Stimulated activated naive B cell treated with anti-CD40 and anti-IgM and Interleukin-4, amounts not matched to agents 10 μg/mL and 1 μg/mL and 100 μg/mL, for 72 hours (primary cell): Measurements from ENCODE around the gene VWDE.

ENCODE experiments used
- ATAC-seq, 2 donors: fragments of 150-1000 bp; cut with Tn5 transposase; replicated peaks; 2 replicates each; pipeline ENCODE4 v1.10.0; 2021; ENCODE audit warnings: moderate library complexity in 1 of 2
- DNase-seq: peaks from one replicate; pipeline ENCODE4 v3.0.0; 2021
- H3K27ac Mint-ChIP-seq: one replicate; pipeline ENCODE4 v1.8.0; 2022; ENCODE audit warnings: mild to moderate bottlenecking, mixed read lengths
- H3K27me3 Mint-ChIP-seq, 2 donors: one replicate each; pipeline ENCODE4 v1.8.0; 2022; ENCODE audit warnings: mixed read lengths in 2 of 2
- H3K36me3 Mint-ChIP-seq, 2 donors: one replicate each; pipeline ENCODE4 v1.8.0; 2022; ENCODE audit warnings: mixed read lengths in 2 of 2, mild to moderate bottlenecking in 1 of 2
- H3K4me1 Mint-ChIP-seq, 2 donors: one replicate each; pipeline ENCODE4 v1.8.0; 2022; ENCODE audit warnings: mixed read lengths in 2 of 2, mild to moderate bottlenecking in 1 of 2
- H3K4me3 Mint-ChIP-seq, 2 donors: one replicate each; pipeline ENCODE4 v1.8.0; 2022; ENCODE audit warnings: mild to moderate bottlenecking in 2 of 2, mixed read lengths in 2 of 2, moderate library complexity in 1 of 2
- H3K9me3 Mint-ChIP-seq, 2 donors: one replicate each; pipeline ENCODE4 v1.8.0; 2022; ENCODE audit warnings: mixed read lengths in 2 of 2, mild to moderate bottlenecking in 1 of 2

The VWDE gene

DNA sequence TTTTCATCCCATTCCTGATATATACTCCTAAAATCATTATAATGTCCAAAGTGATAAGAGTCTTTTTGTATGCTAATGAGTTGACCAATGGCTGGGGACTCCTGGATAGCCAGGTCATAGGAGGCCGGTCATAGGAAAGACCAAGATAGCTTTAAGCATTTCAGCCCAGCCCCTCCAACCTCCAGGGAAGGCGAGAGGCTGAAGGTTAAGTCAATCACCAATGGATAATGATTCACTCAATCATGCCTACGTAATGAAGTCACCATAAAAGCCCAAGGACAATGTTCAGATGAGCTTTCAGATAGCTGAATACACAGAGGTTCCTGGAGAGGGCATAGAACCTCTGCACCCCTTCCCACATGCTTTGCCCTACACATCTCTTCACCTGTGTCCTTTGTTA lies 75.7 kb downstream of the VWDE start:
- peaks cover 0 to 2% of the 10 kb centered on the region in 2 donors for H3K4me1 Mint-ChIP-seq
- no peak overlapping the region for H3K4me3 Mint-ChIP-seq
- ATAC-seq (no peak), DNase-seq (no peak)
- no peak overlapping the region for H3K27ac Mint-ChIP-seq
- H3K36me3 Mint-ChIP-seq: no peaks in the 10 kb centered on the region
- H3K9me3 Mint-ChIP-seq: no peaks in the 10 kb centered on the region
- H3K27me3 Mint-ChIP-seq: peaks cover 0 to 7% of the 10 kb centered on the region in 2 donors

DNA sequence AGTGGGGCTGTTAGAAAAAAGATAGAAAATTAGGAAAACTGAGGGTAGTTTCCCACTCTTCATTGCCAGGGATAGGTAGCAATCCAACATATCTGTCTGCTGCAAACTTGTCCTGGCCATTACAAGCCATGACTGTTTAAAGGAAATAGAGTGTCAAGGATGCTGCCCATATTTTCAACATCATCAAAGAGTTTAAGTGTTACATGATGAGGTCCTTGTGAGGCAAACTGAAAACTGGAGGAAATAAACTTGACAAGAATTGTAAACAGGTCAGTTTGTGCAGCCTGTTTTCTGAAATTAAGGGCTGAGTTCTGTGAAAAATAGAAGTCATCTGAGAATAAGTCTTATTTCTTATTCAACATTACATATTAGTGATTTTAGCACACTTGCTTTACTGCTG lies 78.0 kb downstream of the VWDE start:
- DNase-seq (no peak), ATAC-seq (no peak)
- Mint-ChIP-seq H3K27me3 (peaks cover 0 to 7% of the 10 kb centered on the region in 2 donors), H3K36me3 (no peaks in the 10 kb centered on the region), H3K27ac (no peak overlapping the region), H3K4me1 (peaks cover 0 to 2% of the 10 kb centered on the region in 2 donors), H3K9me3 (no peaks in the 10 kb centered on the region), H3K4me3 (no peak overlapping the region)

DNA sequence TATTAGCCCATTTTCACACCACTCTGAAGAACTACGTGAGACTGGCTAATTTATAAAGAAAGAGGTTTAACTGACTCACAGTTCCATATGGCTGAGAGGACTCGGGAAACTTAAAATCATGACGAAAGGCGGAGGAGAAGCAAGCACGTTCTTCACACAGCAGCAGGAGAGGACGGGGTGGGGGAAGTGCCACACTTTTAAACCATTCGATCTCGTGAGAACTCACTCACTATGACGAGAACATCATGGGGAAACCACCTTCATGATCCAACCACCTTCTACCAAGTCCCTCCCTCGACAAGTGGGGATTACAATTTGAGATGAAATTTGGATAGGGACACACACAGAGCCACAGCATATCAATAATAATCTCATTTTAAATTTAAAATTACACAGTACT lies 80.2 kb downstream of the VWDE start:
- H3K9me3 Mint-ChIP-seq: no peaks in the 10 kb centered on the region
- no peak overlapping the region for H3K4me3 Mint-ChIP-seq
- DNase-seq: no peak
- H3K36me3 Mint-ChIP-seq: no peaks in the 10 kb centered on the region
- no peak overlapping the region for H3K27ac Mint-ChIP-seq
- H3K4me1 Mint-ChIP-seq: peaks cover 0 to 2% of the 10 kb centered on the region in 2 donors
- H3K27me3 Mint-ChIP-seq: peaks cover 0 to 7% of the 10 kb centered on the region in 2 donors
- ATAC-seq: no peak

DNA sequence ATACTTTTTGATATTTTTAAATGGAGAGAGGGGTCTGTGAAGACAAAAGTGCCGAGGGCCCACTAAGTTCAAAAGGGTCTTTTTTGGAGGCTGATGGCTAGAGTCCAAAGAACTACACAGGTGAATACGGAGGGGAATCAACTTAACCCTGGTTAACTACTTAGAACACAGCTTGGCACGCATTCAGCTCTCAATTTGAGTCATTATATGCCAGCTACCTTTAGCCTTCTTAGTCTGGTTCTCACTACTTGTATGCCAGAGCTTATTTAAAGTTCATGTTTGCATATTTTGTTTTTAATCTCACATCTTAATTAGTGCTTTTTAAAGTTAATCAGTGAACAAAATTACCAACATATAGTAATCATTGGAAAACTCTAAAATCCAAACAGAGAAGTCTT lies 80.8 kb downstream of the VWDE start:
- Mint-ChIP-seq H3K36me3 (no peaks in the 10 kb centered on the region), H3K27ac (no peak overlapping the region), H3K27me3 (peaks cover 0 to 7% of the 10 kb centered on the region in 2 donors), H3K4me3 (no peak overlapping the region), H3K9me3 (no peaks in the 10 kb centered on the region), H3K4me1 (peaks cover 0 to 2% of the 10 kb centered on the region in 2 donors)
- DNase-seq: no peak
- peak; percentile 42 to 61 for ATAC-seq

DNA sequence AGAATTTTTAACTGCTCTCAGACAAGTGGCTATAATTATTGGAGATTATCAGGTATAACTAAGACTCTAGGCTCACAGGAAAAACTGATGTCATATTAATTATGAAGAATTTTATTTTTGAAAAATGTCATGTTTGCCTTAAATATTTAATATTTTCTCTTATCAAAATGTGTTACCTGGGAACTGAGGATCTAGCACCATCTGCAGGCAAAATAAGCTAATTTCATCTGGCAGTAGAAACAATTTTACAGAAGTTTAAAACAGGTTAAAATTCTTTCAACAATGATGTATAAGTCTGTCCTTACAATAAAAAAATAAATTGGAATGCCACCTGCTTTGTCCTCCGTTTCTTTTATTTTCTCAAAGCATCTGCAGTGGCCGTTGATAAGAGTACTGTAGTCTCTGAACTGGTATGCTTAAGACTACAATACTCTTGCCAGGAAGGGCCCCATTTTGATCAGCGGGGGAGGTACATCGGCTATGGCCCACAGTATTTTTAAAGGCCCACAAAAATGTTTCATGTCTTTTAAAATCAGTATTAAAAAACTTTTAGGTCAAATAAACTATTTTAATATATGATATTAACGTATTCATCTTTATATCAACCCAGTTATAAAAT lies 81.3 kb downstream of the VWDE start:
- ATAC-seq (no peak), DNase-seq (no peak)
- H3K27me3 Mint-ChIP-seq: peaks cover 0 to 7% of the 10 kb centered on the region in 2 donors
- no peaks in the 10 kb centered on the region for H3K9me3 Mint-ChIP-seq
- H3K4me1 Mint-ChIP-seq: peaks cover 0 to 2% of the 10 kb centered on the region in 2 donors
- no peaks in the 10 kb centered on the region for H3K36me3 Mint-ChIP-seq
- H3K27ac Mint-ChIP-seq: no peak overlapping the region
- no peak overlapping the region for H3K4me3 Mint-ChIP-seq

DNA sequence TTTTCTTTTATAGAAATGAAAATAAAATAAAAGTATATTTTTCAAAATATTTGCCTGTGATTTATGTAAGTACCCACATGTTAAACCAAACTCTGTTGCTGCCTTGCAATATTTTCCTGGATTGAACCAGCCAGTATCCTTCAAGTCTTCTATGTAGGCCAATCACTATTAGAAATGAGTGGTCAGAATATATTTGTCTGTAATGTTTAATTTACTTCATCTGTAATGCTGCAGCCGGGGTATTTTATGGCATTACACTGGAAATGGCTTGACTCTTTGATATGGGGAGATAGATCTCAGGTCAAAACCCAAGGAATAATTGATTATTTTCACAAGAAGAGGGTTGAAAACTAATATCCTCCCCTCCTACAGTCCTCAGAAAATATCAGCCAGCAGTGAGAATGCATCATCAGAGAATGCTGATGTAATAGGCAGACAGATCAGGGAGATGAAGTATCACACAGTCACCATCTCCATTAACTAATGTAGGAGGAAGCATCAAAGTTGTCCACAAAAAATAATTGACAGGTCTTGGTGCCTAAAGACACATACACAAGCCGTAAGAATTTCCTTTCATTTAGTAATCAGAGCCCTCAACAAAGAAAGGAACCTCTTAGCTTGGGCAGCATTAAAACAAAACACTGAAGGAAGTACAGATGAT lies 82.5 kb downstream of the VWDE start:
- H3K4me1 Mint-ChIP-seq: peaks cover 0 to 2% of the 10 kb centered on the region in 2 donors
- ATAC-seq (no peak), DNase-seq (no peak)
- H3K27ac Mint-ChIP-seq: no peak overlapping the region
- no peak overlapping the region for H3K4me3 Mint-ChIP-seq
- H3K27me3 Mint-ChIP-seq: peaks cover 0 to 7% of the 10 kb centered on the region in 2 donors
- H3K9me3 Mint-ChIP-seq: no peaks in the 10 kb centered on the region
- H3K36me3 Mint-ChIP-seq: no peaks in the 10 kb centered on the region

DNA sequence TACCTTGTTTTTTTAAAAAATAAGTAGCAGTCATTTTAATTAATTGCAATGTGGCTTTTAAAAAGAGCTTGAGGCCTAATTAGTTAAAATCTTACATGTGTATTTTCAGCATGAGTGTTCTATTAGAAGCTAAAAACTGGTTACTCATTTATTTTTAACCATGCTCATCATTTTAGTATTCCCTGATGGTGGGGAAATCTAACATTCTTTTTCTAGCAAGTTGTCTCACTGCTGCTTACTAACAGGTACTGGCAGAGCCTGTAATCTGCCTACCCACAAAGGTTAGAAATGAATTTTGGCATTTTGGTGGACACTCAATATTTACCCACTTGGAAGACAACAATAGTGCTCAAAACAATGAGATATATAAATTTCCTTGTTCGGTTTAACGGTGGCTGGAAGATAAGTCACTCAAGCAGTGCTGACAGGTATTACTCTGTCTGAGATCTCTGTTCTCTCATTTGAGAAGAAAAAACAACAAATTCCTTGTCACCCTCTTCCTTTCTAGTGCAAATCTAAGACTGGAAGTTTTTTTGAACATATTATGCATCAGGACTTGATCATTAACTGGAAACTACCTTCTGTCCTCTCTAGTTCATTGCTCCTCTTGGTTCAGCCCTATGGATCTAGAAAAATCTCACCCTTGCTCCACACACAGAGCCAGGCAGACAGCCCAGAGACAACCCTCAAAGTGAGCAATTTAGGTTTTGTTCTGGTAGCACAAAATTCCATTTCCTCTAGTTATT lies 83.3 kb downstream of the VWDE start:
- Mint-ChIP-seq H3K36me3 (no peaks in the 10 kb centered on the region), H3K9me3 (no peaks in the 10 kb centered on the region), H3K4me3 (no peak overlapping the region), H3K27me3 (peaks cover 0 to 7% of the 10 kb centered on the region in 2 donors), H3K4me1 (peaks cover 0 to 2% of the 10 kb centered on the region in 2 donors), H3K27ac (no peak overlapping the region)
- no peak for DNase-seq
- peak; percentile 25 to 39 for ATAC-seq

DNA sequence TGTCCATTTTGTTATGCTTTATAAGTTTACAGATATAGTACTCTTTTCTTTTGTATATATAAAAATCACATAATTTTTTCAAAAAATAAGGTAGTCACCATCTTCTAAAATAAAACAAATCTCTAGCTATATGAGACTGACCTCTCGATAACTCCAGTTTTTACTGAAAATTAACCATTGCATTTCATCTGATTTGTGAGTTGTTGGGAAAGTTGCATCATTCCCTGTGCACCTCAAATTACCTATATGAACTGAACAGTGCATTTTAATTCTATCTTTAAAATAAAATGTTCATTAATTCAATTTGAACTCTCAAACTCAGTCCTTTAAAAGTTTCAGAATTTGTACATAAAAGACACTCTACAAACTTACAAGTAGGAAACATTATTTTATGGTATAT lies 86.0 kb downstream of the VWDE start:
- H3K27ac Mint-ChIP-seq: no peak overlapping the region
- no peaks in the 10 kb centered on the region for H3K9me3 Mint-ChIP-seq
- no peaks in the 10 kb centered on the region for H3K36me3 Mint-ChIP-seq
- ATAC-seq (no peak), DNase-seq (no peak)
- H3K27me3 Mint-ChIP-seq: no peaks in the 10 kb centered on the region
- no peak overlapping the region for H3K4me3 Mint-ChIP-seq
- peaks cover 1 to 10% of the 10 kb centered on the region in 2 donors for H3K4me1 Mint-ChIP-seq

DNA sequence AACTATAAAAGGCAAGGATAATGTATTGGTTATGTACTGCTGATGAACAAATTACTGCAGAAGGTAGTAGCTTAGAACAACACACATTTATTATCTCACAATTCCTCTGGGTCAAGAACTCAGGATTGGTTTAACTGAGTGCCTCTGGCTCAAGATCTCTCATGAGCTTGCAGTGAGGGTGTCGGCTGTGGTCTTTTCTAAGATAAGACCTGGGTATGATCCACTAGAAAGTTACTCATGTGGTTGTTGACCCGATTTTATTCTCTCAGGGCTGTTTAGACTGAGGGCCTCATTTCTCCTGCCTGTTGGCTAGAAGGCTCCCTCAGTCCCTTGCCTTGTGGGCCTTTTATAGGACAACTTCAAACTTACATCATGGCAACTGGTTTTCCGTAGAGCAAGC lies 86.7 kb downstream of the VWDE start:
- no peaks in the 10 kb centered on the region for H3K9me3 Mint-ChIP-seq
- no peak for ATAC-seq
- no peak overlapping the region for H3K27ac Mint-ChIP-seq
- peaks cover 5% of the 10 kb centered on the region in 2 donors for H3K27me3 Mint-ChIP-seq
- H3K4me1 Mint-ChIP-seq: peaks cover 1 to 10% of the 10 kb centered on the region in 2 donors
- no peak overlapping the region for H3K4me3 Mint-ChIP-seq
- DNase-seq: no peak
- no peaks in the 10 kb centered on the region for H3K36me3 Mint-ChIP-seq

DNA sequence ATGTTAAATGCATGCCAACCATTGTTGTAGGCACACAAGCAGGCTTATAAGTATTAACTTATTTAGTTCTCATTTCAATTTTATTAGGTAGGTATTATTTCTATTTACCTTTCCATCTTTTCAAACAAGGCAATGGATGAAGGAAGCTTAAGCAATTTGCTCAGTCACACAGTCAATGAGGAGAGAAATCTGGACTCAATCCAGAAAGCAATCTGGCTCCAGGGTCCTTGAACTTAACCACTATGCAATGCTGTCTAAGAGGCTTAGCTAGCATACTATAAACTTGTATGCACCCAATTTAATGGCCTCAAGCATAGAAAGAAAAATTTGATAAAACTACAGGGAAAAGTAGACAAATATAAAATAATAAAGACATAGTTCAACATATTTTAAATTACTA lies 88.6 kb downstream of the VWDE start:
- no peaks in the 10 kb centered on the region for H3K9me3 Mint-ChIP-seq
- H3K4me3 Mint-ChIP-seq: no peak overlapping the region
- H3K36me3 Mint-ChIP-seq: no peaks in the 10 kb centered on the region
- no peak overlapping the region for H3K27ac Mint-ChIP-seq
- peaks cover 1 to 10% of the 10 kb centered on the region in 2 donors for H3K4me1 Mint-ChIP-seq
- no peak for ATAC-seq
- DNase-seq: no peak
- peaks cover 9% of the 10 kb centered on the region in 2 donors for H3K27me3 Mint-ChIP-seq

DNA sequence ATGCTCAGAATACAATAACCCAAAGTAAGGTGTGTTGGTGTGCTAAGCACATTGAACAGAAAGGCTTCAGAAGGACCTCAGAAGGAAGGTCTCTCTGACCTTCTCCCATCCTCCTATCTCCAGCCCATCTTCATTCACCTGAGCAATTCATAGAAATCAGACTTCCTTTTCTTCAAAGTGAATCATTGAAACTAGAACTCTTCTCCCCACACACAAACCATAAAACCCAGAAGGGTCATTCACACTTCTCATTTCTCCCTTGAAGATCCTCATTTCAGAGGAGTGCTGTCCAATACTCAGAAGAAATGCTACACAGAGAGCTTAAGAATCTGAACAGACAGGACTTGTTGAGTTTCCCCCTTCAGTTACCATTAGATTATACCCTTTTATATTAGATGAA lies 89.5 kb downstream of the VWDE start:
- Mint-ChIP-seq H3K9me3 (no peaks in the 10 kb centered on the region), H3K27ac (no peak overlapping the region), H3K36me3 (no peaks in the 10 kb centered on the region), H3K27me3 (peaks cover 9 to 13% of the 10 kb centered on the region in 2 donors), H3K4me1 (peaks cover 1 to 10% of the 10 kb centered on the region in 2 donors), H3K4me3 (no peak overlapping the region)
- ATAC-seq: peak; percentile 97 to 99
- no peak for DNase-seq

DNA sequence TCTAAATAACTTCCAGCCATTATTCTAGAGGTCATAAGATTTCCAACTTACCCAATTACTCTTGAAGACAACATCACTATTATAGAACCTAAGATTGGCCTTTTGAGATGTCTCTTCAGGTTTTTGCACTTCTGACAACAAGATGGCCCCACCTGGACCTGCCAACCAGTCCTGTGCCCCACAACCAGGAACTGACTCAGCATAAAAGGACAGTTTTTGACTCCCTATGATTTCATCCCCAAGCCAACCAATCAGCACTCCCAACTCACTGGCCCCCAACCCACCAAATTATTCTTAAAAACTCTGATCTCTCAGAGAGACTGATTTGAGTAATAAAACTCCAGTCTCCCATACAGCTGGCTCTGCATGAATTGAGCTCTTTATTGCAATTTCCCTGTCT lies 98.2 kb downstream of the VWDE start:
- ATAC-seq: no peak

DNA sequence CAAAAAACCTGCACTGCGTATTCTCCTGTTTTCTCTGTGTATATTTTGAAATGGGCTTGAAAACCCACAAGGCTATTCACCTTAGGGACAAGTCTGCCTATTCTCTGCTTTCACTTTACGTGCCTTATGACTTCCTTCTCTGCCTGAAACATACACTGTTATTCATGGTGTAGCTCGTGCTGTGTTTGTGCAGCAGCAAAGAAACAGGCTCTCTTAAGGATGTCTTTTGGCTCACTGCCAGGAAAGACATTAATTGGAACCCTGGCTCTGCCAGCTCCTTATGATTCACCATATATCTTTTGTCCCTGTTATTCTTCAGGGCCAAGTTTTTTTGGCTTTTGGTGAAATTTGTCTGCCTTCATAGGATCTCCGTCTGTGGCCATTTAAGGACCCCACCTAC lies 100.2 kb downstream of the VWDE start:
- no peaks in the 10 kb centered on the region for H3K36me3 Mint-ChIP-seq
- H3K27me3 Mint-ChIP-seq: peaks cover 5% of the 10 kb centered on the region in 2 donors
- peaks cover 0 to 3% of the 10 kb centered on the region in 2 donors for H3K4me1 Mint-ChIP-seq
- no peak overlapping the region for H3K27ac Mint-ChIP-seq
- no peak overlapping the region for H3K4me3 Mint-ChIP-seq
- no peak for ATAC-seq
- DNase-seq: no peak
- peaks cover 2 to 7% of the 10 kb centered on the region in 2 donors for H3K9me3 Mint-ChIP-seq

More for the DNA sequence above, 98.2 kb downstream of the VWDE start:
- Mint-ChIP-seq H3K27me3 (peaks cover 7 to 13% of the 10 kb centered on the region in 2 donors), H3K4me3 (no peak overlapping the region), H3K9me3 (peaks cover 2 to 7% of the 10 kb centered on the region in 2 donors), H3K4me1 (peaks cover 0 to 3% of the 10 kb centered on the region in 2 donors), H3K27ac (no peak overlapping the region), H3K36me3 (no peaks in the 10 kb centered on the region)
- no peak for DNase-seq

DNA sequence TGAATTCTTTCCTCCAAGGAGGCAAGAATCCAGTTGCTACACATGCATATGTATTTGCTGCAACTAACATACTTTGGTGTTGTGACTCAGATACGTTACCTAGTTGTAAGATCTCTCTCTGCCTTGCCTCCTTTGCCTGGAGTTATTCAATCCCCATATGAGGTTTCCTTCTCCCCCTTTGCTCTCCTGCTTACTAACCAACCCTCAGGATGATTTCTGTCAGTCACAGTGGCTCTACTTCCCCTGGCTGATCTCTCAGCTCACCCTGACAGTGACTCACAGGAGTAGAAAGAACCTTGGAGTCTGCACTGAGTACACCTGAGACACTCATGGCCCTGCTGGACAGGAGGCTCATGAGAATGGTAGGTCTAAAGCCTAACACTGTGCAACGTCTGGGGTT lies 100.6 kb downstream of the VWDE start:
- Mint-ChIP-seq H3K4me1 (peaks cover 0 to 3% of the 10 kb centered on the region in 2 donors), H3K27me3 (peaks cover 5% of the 10 kb centered on the region in 2 donors), H3K9me3 (peaks cover 2 to 7% of the 10 kb centered on the region in 2 donors), H3K4me3 (no peak overlapping the region), H3K36me3 (no peaks in the 10 kb centered on the region), H3K27ac (no peak overlapping the region)
- ATAC-seq (no peak), DNase-seq (no peak)

DNA sequence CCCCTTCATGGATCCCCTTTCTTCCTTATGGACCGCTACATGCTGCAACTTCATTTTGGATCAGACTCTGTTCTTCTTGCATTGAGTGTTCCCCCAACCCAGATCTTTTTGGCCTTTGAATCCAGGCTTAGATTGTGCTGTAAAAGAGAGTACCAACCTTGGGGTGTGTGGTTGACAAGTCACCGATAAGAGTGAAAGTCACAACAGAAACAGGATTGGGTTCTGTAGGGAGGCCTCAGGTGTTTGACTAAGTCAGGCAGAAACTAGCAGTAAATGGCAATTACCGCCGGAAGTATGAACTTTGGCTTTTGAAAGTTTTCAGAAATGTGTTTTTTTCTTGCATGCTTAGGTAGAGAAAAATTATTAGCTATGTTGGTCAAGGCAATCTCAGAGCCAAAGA lies 103.2 kb downstream of the VWDE start:
- Mint-ChIP-seq H3K27ac (no peak overlapping the region), H3K9me3 (peaks cover 0 to 7% of the 10 kb centered on the region in 2 donors), H3K4me1 (peaks cover 1 to 4% of the 10 kb centered on the region in 2 donors), H3K4me3 (no peak overlapping the region), H3K27me3 (no peaks in the 10 kb centered on the region), H3K36me3 (no peaks in the 10 kb centered on the region)
- no peak for ATAC-seq
- DNase-seq: no peak
